NCI-H82 (cell line): ENCODE results near the gene LPP.

Experiments used
- DNase-seq: peaks from one replicate; lab custom pipeline; 2025; lab: John Stamatoyannopoulos, UW

Gene LPP

DNA sequence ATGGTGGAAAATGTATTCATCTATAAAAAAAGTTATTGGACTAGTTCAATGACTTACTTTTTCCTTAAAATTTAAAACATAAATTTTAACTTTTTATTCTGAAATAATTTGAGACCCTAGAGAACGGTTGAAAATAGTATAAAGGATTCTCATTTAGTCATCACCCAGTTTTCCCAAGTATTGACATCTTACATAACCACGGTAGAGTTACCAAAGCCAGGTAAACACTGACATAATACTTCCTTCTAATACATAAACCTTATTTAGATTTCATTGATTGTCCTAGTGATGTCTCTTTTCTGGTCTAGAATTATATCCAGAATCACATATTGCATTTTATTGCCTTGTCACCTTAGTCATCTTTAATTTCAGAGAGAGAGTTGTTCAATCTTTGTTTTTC is 319.1 kb downstream of the LPP start:
- DNase-seq: no peak

DNA sequence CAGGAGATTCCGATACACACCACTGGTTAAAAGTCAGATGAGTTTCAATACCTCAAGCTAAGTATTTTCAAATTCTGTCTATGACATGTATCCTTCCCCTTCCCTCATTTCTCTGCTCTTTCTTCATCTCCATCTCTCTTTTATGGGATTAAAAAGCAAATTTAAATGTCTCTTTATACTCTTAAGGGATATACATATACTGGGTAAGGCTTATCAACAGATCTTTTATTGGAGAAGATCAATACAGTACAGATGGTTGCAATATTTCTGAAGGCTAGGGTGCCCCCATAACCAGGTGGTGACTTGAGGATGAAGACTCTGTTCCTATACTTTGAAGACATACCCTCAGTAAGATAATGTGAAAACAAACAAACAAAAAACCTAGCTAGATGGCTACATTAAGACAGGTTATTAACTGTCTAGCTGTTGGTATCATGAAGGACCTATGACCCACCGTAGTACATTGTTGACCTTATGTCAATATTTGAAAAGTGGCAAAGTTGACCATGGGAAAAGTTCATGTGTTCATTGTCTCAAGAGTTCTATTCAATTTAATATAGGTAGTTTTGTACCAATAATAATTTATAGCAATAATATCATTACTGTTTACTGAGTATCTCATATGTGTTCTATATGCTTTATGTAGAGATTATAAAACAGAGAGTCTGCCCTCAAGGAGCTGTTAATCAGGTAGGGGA is 319.8 kb downstream of the LPP start:
- no peak for DNase-seq

DNA sequence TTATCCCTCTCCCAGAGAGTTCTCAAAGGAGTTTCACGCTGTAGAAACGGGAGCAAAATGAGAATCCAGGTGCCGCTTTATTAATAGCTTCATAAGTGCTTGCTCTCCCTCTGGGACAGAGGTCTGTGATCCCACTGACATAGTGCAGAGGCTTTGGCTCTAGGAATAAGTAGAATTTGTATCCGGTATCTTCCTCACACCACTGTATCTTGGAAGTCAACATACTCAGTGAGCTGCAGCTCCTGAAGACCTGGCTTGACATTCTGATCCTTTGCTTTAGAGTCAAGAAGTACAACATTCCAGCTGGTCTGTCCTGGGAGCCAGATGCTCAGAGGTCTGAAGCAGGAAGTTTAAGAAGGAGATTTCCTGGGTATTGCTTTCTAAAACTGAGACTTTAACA is 323.0 kb downstream of the LPP start:
- no peak for DNase-seq

DNA sequence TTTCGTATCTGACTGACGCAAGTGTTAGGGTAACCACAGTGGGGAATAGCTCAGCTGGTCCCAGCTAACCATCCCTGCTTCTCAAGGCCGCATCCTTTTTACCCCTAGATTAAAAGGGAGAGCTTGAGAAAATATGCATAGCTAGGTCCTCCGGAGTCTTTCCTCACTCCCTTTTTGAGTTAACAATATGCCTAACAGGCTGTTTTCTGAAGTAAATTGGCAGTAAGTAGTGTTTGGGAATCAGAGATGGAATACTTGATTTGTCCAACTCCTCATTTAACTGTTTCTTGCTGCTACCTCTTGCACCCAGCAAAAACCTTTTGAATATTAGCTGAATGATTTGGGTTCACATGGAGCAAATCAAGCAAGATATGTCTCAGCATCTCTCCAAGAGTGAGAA is 326.1 kb downstream of the LPP start:
- DNase-seq: no peak

DNA sequence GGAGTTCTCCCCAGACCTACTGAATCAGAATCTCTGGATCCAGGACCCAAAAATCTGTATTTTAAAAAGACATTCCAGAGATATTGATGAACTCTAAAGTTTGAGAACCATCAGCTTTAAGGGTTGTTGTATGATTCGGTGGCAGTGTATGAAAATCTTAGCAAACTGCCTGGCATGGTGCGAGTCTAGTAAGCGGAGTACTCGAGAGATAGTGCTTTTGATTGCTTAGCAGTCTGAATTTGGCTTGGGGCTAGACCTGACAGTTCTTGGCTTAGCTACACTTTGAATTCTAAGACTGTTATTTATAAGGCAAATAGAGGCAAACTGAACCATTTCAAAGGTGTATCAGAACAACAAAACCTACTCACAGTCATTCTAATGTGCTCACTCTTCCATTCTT is 329.0 kb downstream of the LPP start:
- no peak for DNase-seq

DNA sequence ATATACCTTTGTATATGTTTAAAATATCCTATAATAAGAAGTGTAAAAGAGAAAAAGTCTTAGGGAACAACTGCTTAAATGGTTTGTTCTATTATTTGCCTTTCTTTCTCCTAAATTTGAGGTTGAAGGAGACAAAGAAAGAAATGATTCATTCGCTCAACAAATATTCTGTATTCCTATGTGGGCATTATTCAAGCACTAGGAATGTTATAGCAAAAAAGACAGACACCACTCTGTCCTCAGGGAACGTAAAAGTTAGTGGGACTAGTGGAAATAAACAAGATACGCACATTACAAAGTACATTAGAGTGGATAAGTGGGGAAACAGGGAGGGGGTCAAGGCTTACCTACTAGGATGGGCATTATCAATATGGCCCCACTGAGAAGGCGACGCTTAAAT is 332.2 kb downstream of the LPP start:
- DNase-seq: no peak

DNA sequence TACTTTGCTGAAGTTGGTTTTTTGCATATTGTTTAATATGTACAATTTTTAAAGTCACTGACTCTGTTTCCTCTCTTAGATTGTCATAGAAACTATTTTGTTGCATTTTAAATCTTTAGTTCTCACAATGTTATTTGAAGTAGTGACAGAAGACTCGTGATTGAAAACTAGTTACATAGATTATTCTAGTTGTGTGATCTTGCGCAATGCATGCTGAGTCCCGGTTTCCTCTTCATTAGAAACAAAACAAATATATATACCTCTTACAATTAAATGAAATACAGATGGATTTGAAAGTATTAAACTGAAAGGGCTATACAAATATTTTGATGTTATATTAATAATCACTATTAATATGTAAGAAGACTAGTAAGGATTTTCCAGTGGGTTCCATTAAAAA is 333.0 kb downstream of the LPP start:
- DNase-seq: no peak

DNA sequence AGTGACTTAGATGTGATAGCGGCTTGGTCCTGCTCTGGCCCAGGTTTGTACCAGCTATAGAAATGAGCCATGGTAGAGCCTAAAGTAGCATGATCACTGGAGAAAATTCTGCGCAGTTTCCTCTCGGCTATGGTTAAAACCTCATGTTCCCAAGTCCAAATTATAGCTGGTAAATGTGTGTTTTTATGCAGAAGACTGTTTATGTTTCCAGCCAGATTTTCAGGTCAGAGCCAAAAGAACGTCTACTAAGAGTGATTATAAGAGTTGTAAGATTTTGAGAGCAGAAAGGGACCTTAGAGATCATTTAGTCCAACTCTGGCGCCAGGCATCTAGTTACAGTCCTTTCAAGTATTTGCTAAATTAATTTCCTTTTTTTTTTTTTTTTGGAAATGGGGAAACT is 333.7 kb downstream of the LPP start:
- no peak for DNase-seq

DNA sequence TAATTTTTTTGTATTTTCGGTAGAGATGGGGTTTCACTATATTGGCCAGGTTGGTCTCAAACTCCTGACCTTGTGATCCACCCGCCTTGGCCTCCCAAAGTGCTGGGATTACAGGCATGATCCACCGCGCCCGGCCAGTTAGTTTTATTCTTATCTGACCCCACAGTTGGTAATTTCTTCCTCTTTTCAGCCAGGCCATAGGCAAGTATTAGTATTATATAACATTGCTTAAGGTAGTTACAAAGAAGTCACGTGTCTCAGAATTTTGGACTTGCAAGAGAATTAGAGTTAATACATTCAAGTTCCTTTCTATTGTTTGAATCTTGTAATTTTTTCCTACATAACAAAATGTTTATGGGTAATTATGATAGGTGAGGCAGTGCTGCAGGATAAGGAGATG is 334.8 kb downstream of the LPP start:
- no peak for DNase-seq

DNA sequence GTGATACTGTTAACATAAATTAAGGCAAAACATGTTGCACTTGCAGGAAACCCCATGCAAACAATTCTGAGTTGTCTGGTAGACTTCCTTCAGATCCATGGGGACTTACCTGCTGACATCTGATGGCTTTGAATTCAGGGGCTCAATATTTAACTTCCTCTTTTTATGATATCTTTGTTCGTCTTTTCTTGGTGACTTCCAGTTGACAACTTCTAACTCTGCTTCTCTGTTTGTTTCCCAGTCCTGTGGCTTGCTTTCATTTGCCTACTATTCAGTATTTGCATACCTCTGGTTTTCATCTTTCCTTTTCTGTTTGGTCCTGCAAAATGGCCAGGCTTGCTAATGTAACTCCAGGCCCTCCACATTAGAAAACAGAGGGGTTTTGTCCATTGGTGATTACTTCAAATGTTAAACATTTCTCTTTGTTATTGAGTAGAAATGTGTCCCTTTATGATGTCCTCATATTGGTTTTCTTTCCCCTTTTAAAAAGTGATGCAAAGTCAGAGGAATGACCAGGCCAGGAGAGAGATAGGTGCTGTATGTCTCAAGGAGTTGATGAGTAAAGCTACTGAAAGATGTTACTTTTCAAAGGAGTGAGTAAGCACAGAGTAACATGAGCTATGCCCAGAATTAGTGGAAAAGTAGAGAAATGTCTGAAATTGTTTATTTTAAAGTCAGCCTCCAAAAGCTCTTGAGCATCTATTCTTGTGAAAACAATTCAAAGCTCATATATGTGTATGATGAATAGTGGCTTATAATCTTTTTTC is 335.9 kb downstream of the LPP start:
- no peak for DNase-seq

DNA sequence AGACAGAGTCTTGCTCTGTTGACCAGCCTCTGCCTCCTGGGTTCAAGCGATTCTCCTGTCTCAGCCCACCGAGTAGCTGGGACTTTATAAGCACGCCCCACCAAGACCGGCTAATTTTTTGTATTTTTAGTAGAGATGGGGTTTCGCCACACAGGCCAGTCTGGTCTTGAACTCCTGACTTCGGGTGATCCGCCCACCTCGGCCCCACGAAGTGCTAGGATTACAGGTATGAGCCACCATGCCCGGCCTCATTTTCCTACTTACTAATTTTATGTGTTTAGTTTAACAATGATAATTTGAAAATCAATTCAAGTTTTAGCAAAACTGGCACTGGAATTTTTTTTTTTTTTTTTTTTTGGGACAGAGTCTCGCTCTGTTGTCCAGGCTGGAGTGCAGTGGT is 336.5 kb downstream of the LPP start:
- no peak for DNase-seq

DNA sequence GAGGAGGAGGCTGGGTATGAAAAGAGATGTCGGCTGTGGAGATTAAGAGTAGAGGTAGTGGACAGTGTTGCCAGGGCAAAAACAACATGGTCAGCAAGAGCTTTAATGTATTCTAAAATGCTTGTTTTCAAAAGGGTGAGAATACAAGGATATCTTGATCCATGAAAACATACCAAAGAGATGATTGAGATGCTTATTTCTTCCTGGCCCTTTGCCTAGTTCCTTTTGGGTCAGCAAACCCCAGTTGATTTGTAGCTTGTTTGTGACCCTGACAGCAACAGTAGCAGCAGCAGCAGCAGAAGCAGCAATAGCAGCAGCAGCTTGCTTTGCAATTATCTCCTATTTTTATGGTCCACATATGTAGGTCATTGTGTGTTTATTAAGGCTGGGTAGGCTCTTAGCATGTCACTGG is 337.3 kb downstream of the LPP start:
- no peak for DNase-seq

DNA sequence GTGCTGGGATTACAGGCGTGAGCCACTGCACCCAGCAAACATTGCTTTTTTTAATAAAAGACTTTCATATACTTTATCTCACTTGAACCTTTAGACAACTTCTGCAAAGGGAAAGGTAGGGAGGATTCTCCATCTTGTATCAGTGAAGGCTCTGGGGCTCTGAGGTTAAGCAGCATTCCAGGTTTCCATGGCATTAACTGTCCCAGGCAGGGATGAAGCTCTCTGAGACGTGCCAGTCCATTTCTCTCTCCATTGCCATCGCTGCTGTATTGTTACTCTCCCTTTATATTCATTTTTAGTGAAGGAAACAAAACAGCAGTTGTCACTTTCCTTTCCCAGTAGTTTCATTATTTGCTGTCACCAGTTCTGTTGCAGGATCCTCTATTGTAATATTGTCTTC is 342.4 kb downstream of the LPP start:
- no peak for DNase-seq

DNA sequence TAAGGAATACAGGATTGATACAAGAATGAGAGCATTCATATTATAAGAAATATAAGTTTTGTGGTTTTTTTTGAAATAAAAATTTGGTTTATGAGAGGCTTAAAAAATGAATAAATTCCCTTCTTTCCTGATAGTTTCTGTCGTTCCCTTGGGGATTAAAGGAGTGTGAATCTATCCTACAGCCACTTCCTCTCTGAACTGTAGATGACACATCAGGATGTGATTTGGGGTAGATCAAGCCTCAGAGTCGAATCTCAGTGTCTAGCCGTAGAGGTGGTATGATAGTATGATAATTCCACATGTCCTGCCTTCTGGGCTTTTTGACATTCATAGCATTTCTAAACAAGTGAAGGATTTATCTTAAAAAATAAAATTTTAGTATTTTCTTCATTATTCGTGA is 343.1 kb downstream of the LPP start:
- no peak for DNase-seq

DNA sequence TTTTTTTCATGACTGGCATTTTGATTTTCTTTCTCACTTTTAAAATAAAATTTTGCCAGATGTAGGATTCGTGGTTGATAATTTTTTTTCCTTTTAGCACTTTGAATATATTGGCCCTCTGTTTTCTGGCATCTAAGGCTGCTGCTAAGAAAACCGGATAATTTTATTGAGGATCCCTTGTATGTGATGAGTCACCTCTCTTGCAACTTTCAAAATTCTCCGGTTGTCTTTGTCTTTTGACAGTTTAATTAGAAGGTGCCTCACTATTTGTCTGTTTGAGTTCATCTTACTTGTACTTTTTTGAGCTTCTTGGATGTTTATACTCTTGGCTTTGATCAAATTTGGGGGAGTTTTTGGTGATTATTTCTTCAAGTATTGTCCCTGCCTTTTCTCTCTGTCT is 349.7 kb downstream of the LPP start:
- no peak for DNase-seq

DNA sequence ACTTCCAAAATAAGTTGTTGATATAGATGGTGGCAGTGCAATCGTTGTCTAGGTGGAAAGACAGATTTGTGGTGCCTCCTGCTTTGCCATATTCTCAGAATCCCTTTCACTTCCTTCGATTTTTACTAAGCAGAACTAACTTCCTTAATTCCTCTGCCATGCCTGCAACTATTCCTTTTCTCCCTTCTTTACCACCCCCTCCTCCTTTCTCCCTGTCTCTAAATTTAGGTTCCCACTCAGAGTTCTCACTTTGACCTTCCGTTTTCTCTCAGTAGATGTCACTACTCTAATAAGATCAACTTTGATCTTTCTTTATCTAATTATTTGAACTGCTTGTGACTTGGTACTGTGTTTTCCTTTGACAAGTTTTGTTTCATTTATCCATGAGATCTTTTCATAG is 351.2 kb downstream of the LPP start:
- no peak for DNase-seq

DNA sequence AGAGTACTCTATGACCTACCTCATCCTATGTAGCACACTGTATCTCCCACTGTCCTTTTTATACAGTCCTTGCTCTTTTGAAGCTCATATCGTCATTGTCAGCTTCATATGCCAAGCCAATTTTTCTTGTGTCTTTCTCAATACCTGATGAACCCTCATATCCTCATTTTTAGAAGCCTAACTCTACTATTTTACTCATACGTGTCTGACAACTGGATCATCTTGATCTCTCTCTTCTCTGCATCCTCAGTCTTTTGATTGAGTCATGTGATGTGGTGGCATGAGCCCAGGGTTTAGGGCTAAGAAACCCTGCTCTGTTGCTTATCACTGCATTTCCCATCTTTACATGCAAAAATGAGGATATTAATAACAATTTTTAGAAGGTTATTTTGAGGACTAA is 352.0 kb downstream of the LPP start:
- DNase-seq: no peak

DNA sequence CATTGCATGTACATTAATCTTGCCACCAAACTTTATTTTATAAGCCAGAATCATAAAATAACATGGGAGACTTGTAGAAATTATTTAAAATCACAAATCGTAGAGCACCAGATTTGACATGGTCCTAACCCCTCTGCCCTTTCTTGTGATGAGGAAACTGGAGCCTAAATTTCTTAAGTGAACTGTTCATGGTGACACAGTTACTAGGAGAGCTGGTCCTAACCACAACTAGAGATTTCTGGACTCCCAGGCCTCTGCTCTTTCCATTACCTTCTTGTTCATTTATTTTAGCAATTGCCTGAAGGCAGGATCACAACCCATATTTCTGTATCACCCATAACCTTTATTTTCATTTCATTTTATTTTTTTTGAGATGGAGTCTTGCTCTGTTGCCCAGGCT is 352.5 kb downstream of the LPP start:
- no peak for DNase-seq

DNA sequence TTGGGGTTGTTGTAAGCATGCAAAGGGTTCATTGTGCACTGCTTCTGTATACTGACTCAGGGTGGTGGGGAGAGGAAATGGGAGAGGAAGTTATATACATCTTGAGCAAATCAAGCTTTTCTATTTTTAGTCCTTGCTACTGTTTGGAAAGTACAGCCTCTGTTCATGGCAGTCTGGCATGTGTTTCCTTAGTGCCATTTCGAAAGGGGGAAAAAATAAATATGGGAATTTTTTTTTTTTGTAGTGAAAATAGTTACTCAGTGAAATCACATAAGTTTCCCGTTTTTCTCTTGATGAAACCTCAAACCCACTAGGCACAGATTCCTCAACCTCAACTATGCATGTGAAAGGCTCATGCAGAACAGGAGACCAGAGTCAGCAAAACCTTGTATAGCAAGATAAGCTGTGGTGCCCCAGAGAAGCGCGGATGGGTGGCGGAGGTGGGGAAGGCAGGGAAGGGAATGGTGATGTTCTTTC is 353.3 kb downstream of the LPP start:
- no peak for DNase-seq

DNA sequence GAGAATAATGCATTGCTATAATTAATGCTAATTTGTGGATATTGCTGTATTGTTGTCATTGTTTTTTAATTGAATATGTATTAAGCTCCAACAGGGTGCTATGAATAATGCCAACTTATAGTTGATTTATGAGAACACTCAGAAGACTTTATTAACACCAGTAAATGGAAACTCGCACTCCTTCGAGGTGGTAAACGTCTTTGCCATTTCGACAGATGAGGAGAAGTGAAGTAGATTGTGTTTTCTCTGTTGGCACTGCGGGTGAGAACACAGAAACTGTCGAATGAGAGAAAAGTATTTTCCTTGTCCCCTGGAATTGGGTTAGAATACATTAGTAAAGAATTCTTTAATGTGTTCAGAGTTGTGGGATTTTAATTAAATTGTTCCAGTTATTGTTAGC is 354.5 kb downstream of the LPP start:
- no peak for DNase-seq

DNA sequence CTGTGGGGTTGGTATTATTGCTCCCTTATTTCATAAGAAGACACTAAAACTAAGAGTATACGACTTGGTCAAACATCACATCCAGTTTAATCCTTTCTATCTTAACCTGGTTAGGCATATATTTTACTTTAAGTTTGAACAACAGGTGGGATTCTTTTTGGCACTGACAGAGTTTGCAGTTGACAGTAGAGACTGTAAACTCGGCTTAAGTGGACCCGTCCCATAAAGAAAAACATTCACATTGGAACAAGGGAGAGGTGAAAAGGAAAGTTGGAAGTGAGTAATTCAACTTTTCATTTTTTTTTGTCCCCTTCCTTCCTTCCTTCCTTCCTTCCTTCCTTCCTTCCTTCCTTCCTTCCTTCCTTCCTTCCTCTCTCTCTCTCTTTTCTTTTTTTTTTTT is 355.4 kb downstream of the LPP start:
- DNase-seq: no peak

DNA sequence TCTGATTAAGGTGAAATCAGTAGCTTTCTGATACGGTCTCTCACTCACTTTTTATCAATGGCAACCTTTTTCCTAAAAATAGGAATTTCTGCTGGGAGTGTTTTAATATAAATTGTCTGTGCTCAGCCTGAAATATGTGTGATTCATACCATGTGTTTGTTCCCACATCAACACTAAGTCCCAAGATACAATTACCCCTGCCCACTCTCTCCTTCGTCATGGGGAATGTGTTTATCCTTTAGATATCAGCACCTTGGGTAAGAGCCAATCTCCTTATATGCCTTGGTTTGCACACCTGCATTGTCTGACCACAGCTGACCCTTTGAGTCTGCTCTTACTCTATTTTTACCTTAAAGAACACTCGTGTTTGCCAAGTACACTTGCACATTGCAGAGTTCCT is 356.4 kb downstream of the LPP start:
- no peak for DNase-seq

DNA sequence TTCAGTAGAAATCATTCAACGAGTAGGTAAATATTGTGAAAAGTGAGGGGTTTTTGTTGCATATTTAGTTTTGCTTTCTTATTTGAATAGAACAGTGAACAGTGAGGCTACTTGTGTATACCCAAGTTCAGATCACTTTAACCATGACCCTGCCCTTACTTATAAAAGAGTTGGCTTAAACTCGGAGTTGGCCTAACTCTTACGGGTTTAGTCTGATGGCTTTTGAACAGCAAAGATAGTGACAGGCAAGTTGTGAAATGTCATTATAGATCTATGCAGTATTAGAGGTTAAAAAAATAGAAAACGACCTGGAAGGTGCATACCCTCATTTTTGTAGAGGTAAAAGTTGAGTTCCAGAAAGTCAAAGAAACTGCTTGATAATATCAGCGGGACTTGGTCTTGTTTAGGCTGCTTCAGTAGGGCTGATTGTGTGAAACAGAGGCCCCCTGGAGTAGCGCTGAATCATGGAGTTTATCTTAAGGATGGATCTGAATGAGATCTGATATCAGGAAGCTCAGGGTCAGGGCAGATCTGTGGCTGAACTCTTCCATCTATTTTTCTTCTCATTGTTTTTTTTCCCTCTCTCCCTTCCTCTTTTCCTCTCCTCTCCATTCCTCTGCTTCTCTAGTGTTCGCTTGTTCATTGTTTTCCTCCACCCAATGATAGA is 359.8 kb downstream of the LPP start:
- no peak for DNase-seq
